GM18499 (cell line): Measurements from ENCODE around the gene STK38.

ENCODE experiments used
- ATAC-seq: cut with Tn5 transposase; IDR thresholded peaks from one replicate; pipeline ENCODE4 v1.9.1; 2021; ENCODE audit warnings: moderate number of reproducible peaks; ENCODE audit not compliant: insufficient read depth, unreplicated experiment

STK38 gene

DNA sequence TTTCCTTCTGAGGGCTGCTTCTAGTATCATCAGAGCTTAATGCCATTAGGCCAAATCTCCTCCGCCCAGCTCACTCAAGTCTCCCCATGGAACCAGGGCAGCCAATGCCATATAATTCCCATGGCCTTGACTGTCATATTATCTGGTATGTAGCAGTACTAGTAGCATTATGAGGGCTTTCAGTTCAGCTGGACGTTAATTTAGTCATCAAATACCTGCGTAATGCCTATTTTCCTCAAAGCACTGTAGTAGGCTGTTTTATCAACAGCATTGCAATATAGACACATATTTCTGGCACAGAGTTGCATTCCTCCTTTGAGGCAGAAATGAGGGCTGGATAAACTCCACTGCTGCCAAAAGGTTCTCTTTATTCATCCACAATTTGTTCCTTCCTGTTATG is 102.8 kb downstream of the STK38 start:
- ATAC-seq, result no peak
